ENCODE measurements around the gene ARHGAP6.

ARHGAP6 gene

DNA sequence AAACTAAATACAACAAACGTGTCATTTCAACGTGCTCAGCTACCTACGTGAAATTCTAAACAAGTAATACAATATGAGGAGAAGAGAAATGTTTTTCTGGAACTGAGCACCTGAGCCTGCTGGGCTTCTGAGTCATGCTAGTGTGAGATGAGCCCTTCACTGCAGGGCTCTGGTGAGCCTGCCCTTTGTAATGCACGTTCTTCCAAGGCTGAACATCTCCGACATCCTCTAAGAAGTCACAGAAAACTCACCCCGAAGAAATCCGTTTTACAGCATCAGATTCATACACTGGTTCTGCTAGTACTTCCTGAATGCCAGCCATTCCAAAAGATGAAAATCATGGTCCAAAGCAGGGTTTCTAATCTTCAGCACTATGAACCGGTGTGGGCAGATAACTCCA, 215.4 kb downstream of the ARHGAP6 start:
- ChIA-PET POLR2A (ENCODE audit: low non-redundant PET) (no interaction called here), CTCF (no interaction called here)
- no peak overlapping the region for H3K27ac ChIP-seq
- TF ChIP-seq CTCF (conservative IDR thresholded peaks at IDR 0.05; ENCODE audit: low read depth): no peak
- DNase-seq (ENCODE audit: low spot score): no peak

- TF ChIP-seq CTCF (conservative IDR thresholded peaks at IDR 0.05; ENCODE audit: low read depth): no peak
- no peak for DNase-seq (ENCODE audit: low spot score)
- no peak overlapping the region for H3K27ac ChIP-seq
- CTCF ChIA-PET: no interaction called here
- POLR2A ChIA-PET (ENCODE audit: low non-redundant PET): no interaction called here
Measured at GRCh38 chrX:11449613-11450012, 216.1 kb downstream of the ARHGAP6 start.

DNA sequence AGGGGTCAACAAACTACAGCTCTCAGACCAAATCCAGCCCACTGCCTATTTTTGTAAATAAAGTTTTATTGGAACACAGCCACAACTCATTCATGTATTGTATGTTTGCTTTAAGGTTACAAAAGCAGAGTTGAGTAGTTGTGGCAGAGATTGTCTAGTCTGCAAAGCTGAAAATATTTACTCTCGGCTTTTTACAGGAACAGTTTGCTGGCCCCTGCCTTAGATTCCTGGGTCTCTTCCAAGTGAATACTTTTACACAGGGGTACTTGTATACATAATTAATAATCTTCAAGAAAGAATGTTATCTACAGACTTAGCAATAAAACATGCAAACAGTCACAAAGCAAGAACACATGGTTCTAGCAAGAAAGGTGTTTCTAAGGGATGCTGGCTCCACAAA, 218.3 kb downstream of the ARHGAP6 start:
- POLR2A ChIA-PET (ENCODE audit: low non-redundant PET): no interaction called here
- no peak for TF ChIP-seq CTCF (conservative IDR thresholded peaks at IDR 0.05; ENCODE audit: low read depth)
- no peak for DNase-seq (ENCODE audit: low spot score)
- H3K27ac ChIP-seq: no peak overlapping the region
- CTCF ChIA-PET: no interaction called here

- POLR2A ChIA-PET (ENCODE audit: low non-redundant PET): no interaction called here
- no peak overlapping the region for H3K27ac ChIP-seq
Measured at GRCh38 chrX:11446949-11447348, 218.8 kb downstream of the ARHGAP6 start.

DNA sequence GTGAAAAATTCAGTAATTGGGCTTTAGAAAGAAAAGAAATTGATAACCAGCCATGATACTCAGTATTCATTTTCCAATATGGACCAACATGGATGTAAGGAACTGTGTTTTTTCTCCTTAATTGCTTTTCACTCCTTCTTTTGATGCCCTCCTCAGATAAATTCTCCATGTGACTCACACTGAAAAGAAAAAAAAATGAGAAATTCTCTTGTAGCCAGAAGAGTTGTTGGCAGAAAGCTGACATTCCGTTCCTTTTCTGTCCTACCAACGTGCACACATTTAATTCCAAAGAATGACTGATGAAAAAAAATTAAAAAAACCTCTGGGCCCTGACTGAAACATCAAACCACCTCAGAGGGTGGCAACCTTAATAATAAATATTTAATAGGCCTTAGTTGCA, 219.4 kb downstream of the ARHGAP6 start:
- no peak for DNase-seq (ENCODE audit: low spot score)
- TF ChIP-seq CTCF (conservative IDR thresholded peaks at IDR 0.05; ENCODE audit: low read depth): no peak
- POLR2A ChIA-PET (ENCODE audit: low non-redundant PET): no interaction called here
- CTCF ChIA-PET: no interaction called here
- H3K27ac ChIP-seq: no peak overlapping the region

More at GRCh38 chrX:11446949-11447348, 218.8 kb downstream of the ARHGAP6 start:
- DNase-seq (ENCODE audit: low spot score): no peak
- no peak for TF ChIP-seq CTCF (conservative IDR thresholded peaks at IDR 0.05; ENCODE audit: low read depth)
- CTCF ChIA-PET: no interaction called here

GRCh38 chrX:11445540-11445939, 220.2 kb downstream of the ARHGAP6 start:
- CTCF ChIA-PET: no interaction called here
- POLR2A ChIA-PET (ENCODE audit: low non-redundant PET): no interaction called here
- no peak for DNase-seq (ENCODE audit: low spot score)
- TF ChIP-seq CTCF (conservative IDR thresholded peaks at IDR 0.05; ENCODE audit: low read depth): no peak
- H3K27ac ChIP-seq: no peak overlapping the region

GRCh38 chrX:11444052-11444451, 221.7 kb downstream of the ARHGAP6 start:
- no peak for TF ChIP-seq CTCF (conservative IDR thresholded peaks at IDR 0.05; ENCODE audit: low read depth)
- DNase-seq (ENCODE audit: low spot score): no peak
- ChIA-PET CTCF (no interaction called here), POLR2A (ENCODE audit: low non-redundant PET) (no interaction called here)
- no peak overlapping the region for H3K27ac ChIP-seq
